K562 (cell line): ENCODE data around the gene NSMF. TPM values are rescaled to one million over a fixed set of nuclear protein-coding genes. Genes with fewer than 3 reads are reported as not detected.

Experiments
- CBX1 ChIP-seq: sonication (generic); IDR thresholded peaks from 2 replicates; pipeline ENCODE4 v1.6.1; 2016; ENCODE audit warnings: antibody characterized with exemption, low read depth, mild to moderate bottlenecking
- CREB3L1 ChIP-seq: fragments of 450-650 bp; IDR thresholded peaks from 2 replicates; pipeline ENCODE4 v1.6.1; 2014; ENCODE audit warnings: low read depth, mild to moderate bottlenecking, moderate library complexity, borderline replicate concordance
- ERF ChIP-seq: fragments of 450-650 bp; formaldehyde crosslinking; IDR thresholded peaks from 2 replicates; pipeline ENCODE4 v1.4.0; 2020; ENCODE audit warnings: mild to moderate bottlenecking, mixed read lengths
- ETS2 ChIP-seq: IDR thresholded peaks from 2 replicates; pipeline ENCODE4 v1.6.1; 2016; ENCODE audit warnings: borderline replicate concordance, missing genetic modification characterization, mild to moderate bottlenecking, moderate library complexity, missing compliant biosample characterization; ENCODE audit not compliant: poor library complexity, severe bottlenecking
- FIP1L1 ChIP-seq: fragments of 200-400 bp; formaldehyde crosslinking; IDR thresholded peaks from 2 replicates; pipeline ENCODE4 v1.6.1; 2018; ENCODE audit warnings: mild to moderate bottlenecking, low read depth, low read length; ENCODE audit not compliant: poor library complexity, severe bottlenecking
- FOXO4 ChIP-seq: fragments of 450-650 bp; formaldehyde crosslinking; IDR thresholded peaks from 2 replicates; pipeline ENCODE4 v1.4.0; 2020; ENCODE audit warnings: mild to moderate bottlenecking, moderate library complexity
- GTF2B ChIP-seq: IDR thresholded peaks from 2 replicates; pipeline ENCODE4 v1.6.1; 2011; ENCODE audit not compliant: insufficient read length; ENCODE audit errors: extremely low read depth
- MNT ChIP-seq, 2 experiments: fragments of 450-650 bp; conservative IDR thresholded peaks; 2 replicates each; pipeline ENCODE4 v1.6.1; 2017; ENCODE audit warnings: mild to moderate bottlenecking in 2 of 2, moderate library complexity in 2 of 2
- POLR2H ChIP-seq: IDR thresholded peaks from 2 replicates; pipeline ENCODE4 v1.6.1; 2016; ENCODE audit warnings: missing genetic modification characterization, low read depth, mild to moderate bottlenecking, control low read depth, missing compliant biosample characterization, moderate library complexity
- RCOR1 ChIP-seq, 2 experiments: IDR thresholded peaks; 2 replicates each; pipeline ENCODE4 v1.6.1; 2012; ENCODE audit warnings: low read depth in 2 of 2, low read length in 2 of 2, borderline replicate concordance in 1 of 2, improper control_type of control experiment in 1 of 2
- SLC30A9 ChIP-seq: fragments of 250-450 bp; sonication (Bioruptor Pico); IDR thresholded peaks from 2 replicates; pipeline ENCODE4 v1.8.0; 2022; ENCODE audit warnings: mild to moderate bottlenecking, moderate library complexity
- SOX6 ChIP-seq: fragments of 450-650 bp; IDR thresholded peaks from 2 replicates; pipeline ENCODE4 v1.6.1; 2014; ENCODE audit warnings: mild to moderate bottlenecking
- SRF ChIP-seq, 2 experiments: fragments of 250-450, 450-650 bp in 1 of 2; sonication (Bioruptor Pico) in 1 of 2; sonication (generic) in 1 of 2; formaldehyde crosslinking; IDR thresholded peaks; 2 replicates each; pipeline versions ENCODE4 v1.5.0 to v1.5.1; 2020 to 2022; ENCODE audit warnings: mild to moderate bottlenecking in 1 of 2, missing genetic modification reagents in 1 of 2
- SRSF3 ChIP-seq: fragments of 200-400 bp; formaldehyde crosslinking; IDR thresholded peaks from 2 replicates; pipeline ENCODE4 v1.6.1; 2016; ENCODE audit warnings: mild to moderate bottlenecking, low read length, moderate library complexity; ENCODE audit not compliant: insufficient read depth
- ZFPM2 ChIP-seq: fragments of 250-450 bp; sonication (Bioruptor Pico); IDR thresholded peaks from 2 replicates; pipeline ENCODE4 v1.5.1; 2022; ENCODE audit warnings: mild to moderate bottlenecking
- ZNF232 ChIP-seq: sonication (generic); formaldehyde crosslinking; IDR thresholded peaks from 2 replicates; pipeline ENCODE4 v1.8.0; 2022; ENCODE audit warnings: mild to moderate bottlenecking, missing genetic modification reagents
- ZNF507 ChIP-seq: conservative IDR thresholded peaks from 2 replicates; pipeline ENCODE4 v1.6.1; 2017; ENCODE audit warnings: missing genetic modification characterization, missing compliant biosample characterization
- polyA plus RNA-seq, 8 experiments: library from polyadenylated mRNA; depleted of rRNA in 4 of 8; stranded (reverse) in 5 of 8; unstranded in 3 of 8; fragments of >200 nt; fragmentation: Nextera tagmentation in 2 of 8; fragmentation: Illumina TruSeq in 1 of 8; extraction: Ambion mirVana in 2 of 8; extraction: Trizol in 1 of 8; gene quantifications; 2 replicates each; pipeline versions ENCODE4 v1.2.1 to v1.2.3, GENCODE V29; 2011 to 2014; ENCODE audit warnings: inconsistent platforms in 1 of 8, missing spikeins in 1 of 8
- total RNA-seq, 7 experiments: library from RNA; depleted of rRNA in 6 of 7; stranded (reverse); fragments of >200 nt in 6 of 7; fragmentation: Illumina TruSeq in 2 of 7; extraction: Trizol in 2 of 7; gene quantifications; 2 replicates each; pipeline versions ENCODE4 v1.2.1 to v1.2.3, GENCODE V29; 2011 to 2021; ENCODE audit warnings: low replicate concordance in 1 of 7
- TF ChIP-seq, protein P1 (sequence below): sonication (generic); formaldehyde crosslinking; IDR thresholded peaks from 2 replicates; pipeline ENCODE4 v1.5.0; 2020; ENCODE audit warnings: missing genetic modification reagents
- TF ChIP-seq, protein P2 (sequence below): fragments of 450-650 bp; formaldehyde crosslinking; IDR thresholded peaks from 2 replicates; pipeline ENCODE4 v1.4.0; 2022; ENCODE audit warnings: missing genetic modification characterization

The NSMF gene
- total and polyA plus RNA-seq, 9 of the 15 experiments (the other 6 are each of a cell fraction or from before 2014, with no cell fraction given), result 0.20 to 82.7 (median 29.3) TPM

GRCh38 chr9:137482094-137482781 lies 23.1 kb upstream of the NSMF start (continued):
- TF ChIP-seq FIP1L1 (no peak), ETS2 (no peak), RCOR1 (IDR thresholded peaks at IDR 0.05; ENCODE audit: borderline replicate concordance in 1 of 2, low read depth in 2 of 2, low read length in 2 of 2) (peak in 1 of 2 experiments; percentile 89; a peak in 2 of 4 replicates), ERF (no peak; the same call in 1 of the 2 replicates), MNT (conservative IDR thresholded peaks at IDR 0.05) (peak; percentile 45 to 67; a peak in 3 of 4 replicates), GTF2B (no peak), FOXO4 (CRISPR knock-in tag) (no peak), SRF (CRISPR knock-in tag; IDR thresholded peaks at IDR 0.05) (0 out of 4 replicates have a peak, but pooled peaks of 1 of the 2 experiments have one; percentile 7), CBX1 (no peak), POLR2H (no peak), CREB3L1 (0 out of 2 replicates have a peak, but pooled peaks have one; percentile 32), ZNF507 (tag) (no peak), ZNF232 (CRISPR knock-in tag) (no peak; the same call in 1 of the 2 replicates), ZFPM2 (CRISPR knock-in tag) (no peak), SRSF3 (no peak), SLC30A9 (CRISPR knock-in tag) (no peak), SOX6 (peak; percentile 68)
- TF ChIP-seq, protein P1, sequence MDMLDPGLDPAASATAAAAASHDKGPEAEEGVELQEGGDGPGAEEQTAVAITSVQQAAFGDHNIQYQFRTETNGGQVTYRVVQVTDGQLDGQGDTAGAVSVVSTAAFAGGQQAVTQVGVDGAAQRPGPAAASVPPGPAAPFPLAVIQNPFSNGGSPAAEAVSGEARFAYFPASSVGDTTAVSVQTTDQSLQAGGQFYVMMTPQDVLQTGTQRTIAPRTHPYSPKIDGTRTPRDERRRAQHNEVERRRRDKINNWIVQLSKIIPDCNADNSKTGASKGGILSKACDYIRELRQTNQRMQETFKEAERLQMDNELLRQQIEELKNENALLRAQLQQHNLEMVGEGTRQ (CRISPR knock-in tag), result peak; percentile 88
- TF ChIP-seq, protein P2, sequence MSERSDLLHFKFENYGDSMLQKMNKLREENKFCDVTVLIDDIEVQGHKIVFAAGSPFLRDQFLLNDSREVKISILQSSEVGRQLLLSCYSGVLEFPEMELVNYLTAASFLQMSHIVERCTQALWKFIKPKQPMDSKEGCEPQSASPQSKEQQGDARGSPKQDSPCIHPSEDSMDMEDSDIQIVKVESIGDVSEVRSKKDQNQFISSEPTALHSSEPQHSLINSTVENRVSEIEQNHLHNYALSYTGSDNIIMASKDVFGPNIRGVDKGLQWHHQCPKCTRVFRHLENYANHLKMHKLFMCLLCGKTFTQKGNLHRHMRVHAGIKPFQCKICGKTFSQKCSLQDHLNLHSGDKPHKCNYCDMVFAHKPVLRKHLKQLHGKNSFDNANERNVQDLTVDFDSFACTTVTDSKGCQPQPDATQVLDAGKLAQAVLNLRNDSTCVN, result no peak
